C1 segment of cervical spinal cord (tissue), 14 donors: Measurements from ENCODE around the gene AGTRAP.

Source experiments
- DNase-seq, 14 donors: peaks; one replicate each; lab custom pipeline; 2025; lab: John Stamatoyannopoulos, UW

The AGTRAP gene

DNA sequence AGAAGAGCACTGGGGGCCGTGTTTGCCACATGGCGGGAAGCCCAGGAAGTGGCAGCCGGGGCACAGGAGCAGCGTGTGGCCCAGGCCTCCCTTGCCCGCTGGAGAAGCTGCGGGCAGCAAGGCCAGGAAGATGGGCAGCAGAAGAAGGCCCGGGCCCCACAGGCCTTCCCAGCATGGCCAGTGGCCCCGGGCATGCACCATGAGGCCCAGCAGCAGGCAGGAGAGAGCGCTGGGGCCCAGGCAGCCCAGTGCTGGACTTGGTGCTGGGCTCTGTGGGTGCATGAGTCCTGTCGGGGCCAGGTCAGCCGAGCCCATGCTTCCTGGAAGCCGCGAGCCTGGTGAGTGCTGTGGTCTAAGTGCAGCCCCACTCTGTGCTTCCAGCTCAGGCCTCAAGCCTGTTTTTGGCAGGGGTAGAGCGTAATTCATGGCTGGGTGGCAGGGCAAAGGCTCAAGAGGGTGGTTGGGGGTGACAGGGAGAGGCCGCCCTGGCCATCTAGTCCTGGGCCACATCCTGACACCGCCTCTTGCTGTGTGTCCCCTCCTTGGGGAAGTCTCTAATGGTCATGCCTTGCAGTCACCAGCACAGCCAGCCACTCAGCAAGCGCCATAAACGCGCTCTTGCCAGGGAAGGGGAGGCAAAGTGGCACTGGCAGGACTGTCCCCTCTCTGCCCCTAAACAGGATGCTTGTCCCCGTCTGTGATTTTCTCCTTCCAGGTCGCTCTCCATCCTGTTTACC, 48.5 kb downstream of the AGTRAP start:
- DNase-seq, result peak in 1 of 14 donors; percentile 29

DNA sequence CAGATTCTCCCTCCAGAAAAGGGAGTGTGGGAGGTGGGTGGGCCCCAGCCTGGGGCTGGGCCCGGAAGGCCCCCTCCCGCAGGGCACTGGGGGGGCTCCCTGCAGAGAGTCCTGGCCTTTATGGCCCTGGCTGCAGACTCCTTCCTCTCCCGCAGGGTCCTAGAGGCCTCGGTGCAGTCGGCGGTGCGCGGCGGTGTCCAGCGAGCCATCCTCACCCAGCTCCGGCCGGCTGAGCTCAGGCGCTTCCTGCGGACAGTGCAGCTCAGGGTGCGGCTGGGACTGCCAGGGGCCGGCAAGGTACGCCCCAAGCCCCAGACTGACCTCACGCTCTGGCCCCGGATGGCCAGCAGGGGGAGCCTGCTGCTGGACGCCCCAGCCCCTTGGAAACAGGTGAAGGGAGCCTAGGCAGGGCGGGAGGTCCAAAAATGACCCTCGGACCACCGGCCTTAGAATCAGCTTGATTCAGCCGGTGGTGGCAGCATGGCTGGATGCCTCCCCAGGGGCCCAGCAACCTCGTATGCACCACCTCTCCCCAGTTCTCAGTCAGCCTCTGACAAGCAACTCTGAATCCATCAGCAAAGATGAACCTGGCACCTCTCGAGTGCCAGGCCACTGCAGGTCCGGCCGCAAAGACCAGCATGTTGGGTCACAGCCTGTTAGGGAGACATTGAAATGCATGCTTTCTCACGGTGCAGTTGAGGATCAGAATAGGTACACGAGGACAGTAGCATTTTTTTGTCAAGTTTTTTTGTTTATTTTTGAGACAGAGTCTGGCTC, 49.2 kb downstream of the AGTRAP start:
- peak in 11 of 14 donors; percentile 18 to 62 (median 28) for DNase-seq

DNA sequence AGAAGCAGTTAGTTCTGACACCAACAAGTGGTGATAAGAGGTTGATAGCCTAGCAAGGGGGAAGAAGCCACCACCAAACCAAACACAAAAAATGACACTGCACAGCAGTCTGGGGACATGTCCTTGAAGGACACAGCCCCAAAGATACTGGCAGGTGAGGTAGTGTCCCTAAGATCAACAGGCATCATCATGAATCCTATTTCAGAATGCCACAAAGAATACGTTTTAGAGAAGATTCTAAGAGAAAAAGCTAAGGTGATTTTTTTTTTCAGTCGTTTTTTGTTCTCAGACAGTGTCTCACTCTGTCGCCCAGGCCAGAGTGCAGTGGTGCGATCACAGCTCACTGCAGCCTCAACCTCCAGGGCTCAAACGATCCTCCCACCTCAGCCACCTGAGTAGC, 50.2 kb downstream of the AGTRAP start:
- no peak for DNase-seq

DNA sequence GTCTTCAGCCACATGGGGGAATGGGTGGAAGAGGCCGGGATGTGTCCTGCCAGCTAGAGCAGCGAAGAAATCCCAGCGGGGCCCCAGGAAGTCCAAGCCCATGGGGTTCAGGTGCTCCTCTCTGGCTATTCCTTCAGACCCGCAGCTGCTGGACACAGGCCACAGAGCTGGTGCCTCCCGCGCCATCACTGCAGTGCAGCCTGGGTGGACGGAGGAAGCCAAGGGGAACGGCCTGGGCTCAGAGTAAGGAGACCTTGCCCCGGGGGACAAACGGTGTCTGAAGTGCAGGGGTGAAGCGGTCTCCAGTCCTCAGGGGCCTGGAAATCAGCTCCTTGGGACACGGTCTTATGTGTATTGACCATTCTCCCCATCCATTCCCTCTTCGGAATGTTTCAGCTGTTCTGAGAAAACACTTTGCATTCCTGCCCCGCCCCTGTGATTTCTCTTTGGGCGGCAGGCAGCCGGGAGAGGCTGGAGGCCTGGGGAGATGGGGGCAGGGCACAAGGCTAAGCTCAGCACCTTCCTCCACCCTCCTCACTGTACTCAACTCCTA, 51.4 kb downstream of the AGTRAP start:
- peak in 1 of 14 donors; percentile 16 for DNase-seq

DNA sequence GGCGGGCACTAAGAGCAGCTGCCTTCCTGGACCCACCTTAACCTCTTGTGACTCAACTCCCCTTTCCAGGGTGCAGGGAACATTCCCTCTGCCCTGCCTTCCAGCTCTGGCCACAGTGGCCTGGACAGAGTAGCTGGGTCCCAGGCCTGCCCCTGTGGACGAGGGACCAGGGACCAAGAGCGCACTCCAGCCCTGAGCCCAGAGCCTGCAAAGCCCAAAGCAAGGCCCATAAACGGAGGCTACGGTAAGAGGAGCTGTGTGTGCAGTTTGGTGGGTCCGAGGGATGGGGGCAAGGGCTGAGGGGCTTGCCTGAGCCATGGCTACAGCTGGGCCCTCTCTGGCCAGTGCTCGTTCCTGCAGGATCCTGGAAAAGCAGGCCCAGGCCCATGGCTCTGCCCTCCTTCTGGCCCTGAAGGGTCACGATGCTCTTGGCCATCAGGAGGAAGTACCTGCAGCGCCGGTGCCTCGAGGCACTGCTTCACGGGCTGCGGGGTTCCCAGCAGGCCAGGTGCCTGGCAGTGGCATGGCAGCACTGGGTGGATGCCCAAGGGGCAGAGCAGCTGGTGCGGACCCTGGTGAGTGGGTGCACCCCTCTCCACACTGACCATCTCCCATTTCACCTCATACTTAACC, 52.0 kb downstream of the AGTRAP start:
- DNase-seq, result no peak

DNA sequence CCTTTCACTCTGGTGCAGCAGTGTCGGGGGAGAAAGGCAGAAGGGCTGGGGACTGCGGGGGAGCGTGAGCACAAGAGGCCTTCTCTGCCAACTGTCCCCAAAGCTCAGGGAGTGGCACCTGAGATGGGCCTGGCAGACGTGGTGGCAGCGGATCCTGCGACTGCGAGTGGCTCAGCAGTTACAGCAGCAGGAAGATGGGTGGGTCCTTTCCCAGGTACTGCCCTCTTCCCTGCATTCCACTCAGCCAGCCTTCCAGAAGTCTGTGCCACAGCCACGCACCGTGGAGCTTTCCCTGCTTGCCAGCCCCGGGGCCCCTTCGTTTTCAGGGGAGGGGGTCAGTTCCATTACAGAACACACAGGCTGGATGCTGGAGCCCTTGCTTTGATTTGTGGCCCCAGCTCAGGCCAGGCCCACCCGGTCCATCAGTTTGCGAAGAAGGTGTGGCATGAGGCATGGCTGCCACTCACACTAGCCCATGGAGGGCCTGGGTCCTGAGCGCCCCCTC, 52.7 kb downstream of the AGTRAP start:
- DNase-seq, result peak in 1 of 14 donors; percentile 23

DNA sequence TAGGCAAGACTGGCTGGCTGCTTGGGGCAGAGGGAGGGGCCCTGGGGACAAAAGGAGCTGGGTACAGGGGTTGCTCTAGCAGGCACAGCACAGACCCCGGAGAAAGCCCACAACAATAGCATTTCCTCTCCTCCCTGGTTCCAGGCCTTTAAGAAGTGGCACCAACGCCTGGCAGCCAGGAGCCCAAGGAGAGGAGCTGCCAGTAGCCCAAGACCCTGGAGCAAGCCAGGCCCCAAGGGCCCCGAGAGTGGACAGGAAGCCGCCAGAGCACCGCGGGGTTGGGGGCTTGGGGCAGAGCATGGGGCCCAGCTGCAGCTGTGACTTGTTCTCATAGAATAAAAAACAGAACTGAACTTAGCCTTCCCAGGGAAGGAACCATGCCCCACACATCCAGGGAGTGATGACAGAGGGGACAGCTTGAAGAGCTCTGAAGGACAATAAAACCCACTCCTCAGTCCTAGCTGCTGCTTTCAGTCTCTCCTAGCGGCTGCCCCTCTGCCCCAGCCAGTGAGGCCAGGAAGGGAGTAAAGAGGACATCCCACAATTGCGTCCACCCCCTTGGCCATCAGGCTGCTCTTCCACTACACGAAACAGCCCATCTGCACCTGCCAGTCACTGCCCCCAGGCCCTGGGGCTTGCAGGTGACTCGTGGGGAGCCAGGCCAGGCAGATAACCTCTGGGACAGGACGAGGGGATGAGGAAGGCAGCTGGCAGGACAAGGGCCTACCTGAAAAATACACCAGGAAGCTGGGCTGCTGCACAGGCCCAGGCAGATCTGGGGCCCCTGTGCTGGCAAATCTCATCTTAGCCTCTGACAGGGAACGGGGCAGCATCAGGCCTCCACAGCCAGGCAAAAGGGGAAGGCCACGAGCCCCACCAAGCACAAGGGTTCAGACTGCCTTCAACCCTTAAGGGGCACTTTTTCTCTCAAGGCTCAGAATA, 53.5 kb downstream of the AGTRAP start:
- DNase-seq, result no peak

DNA sequence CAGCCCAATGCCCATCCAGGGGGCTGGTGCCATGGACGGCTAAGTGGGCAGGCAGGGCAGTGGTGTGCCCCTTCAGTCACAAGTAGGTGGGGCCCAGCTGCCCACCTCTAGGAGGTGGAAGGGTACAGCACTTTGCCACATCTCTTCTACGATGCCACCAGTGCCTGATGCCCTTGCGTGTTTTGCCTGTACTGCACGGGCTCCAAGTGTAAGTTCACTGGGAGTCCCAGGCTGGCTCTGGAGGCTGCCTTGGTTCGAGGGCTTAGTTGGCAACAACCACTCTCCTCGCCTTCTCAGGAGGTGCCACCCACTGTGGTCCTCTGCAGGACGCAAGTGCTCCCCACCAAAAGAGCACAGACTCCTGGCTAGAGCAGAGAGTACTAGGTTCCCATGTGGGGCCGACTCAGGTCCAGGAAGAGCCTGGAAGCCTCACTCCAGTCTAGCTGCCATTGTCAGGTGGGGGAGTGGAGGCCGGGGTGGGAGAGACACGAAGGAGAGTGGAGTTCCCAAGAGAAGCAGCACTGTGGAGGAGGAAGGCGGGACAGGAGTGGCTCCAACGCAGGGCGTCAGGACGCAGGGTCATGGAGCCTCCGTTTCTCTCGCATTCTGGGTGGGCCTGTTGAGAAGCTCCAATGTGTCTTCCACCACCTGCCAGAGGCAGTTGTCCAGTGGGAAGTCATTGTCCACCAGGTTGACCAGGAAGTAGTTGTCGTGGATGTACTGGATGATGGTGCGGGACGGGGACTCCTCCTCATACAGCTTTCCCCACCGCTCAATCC, 54.4 kb downstream of the AGTRAP start:
- DNase-seq, result no peak

DNA sequence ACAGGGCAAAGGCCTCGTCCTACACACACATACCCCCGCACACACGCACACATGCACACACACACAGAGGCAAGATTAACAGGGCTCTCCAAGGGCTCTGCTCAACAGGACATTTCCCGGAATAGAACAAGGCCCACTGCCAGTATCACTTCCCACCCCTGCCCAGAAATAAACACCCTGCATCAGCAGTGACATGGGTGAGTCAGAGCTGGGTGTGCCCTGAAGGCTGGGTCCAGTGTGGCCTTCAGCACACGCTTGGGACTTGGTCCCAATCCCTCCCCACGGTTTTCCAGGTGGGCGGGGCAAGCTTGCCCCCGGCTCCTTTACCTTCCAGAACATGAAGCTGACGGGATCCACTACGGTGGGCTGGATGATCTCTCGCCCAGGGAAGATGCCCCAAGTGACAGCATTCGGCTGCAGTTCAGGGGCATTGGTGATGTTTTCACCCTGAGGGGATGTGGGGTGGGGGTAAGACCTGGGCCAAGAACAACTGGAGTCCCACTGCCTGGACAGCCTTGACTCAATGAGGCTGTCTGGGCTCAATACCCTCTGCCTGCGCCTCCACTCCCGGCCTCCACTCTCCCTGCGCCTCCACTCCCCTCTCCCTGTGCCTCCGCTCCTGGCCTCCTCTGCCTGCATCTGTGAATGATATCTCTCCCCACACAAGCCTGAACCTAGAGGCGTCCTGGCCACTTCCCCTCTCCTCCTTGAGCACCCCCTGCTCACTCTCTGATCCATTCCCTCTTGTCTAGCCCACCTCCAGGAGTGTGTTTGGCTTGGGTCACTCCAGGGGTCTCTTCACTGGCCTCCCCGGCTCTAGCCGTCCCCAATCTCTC, 55.2 kb downstream of the AGTRAP start:
- peak in 12 of 14 donors; percentile 9 to 83 (median 66) for DNase-seq

DNA sequence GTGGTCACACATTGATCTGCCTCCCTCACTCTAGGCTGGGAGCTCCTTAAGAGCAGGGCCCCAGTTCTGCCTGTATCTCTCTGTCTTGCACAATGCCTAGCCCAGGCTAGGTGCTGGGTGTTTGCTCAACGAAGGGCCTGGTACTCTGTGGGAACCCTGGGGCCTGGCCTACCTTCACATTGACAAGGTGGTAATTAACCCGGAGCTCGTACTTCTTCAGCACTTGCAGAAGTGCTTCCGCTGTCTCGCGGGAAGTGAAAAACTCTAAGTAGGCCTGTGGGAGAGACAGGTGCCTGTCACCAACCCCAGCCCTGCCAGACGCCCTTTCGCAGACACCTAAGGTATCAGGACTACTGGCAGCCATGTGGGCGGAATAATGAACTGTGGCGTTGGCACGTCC, 56.2 kb downstream of the AGTRAP start:
- DNase-seq, result peak in 1 of 14 donors; percentile 17

DNA sequence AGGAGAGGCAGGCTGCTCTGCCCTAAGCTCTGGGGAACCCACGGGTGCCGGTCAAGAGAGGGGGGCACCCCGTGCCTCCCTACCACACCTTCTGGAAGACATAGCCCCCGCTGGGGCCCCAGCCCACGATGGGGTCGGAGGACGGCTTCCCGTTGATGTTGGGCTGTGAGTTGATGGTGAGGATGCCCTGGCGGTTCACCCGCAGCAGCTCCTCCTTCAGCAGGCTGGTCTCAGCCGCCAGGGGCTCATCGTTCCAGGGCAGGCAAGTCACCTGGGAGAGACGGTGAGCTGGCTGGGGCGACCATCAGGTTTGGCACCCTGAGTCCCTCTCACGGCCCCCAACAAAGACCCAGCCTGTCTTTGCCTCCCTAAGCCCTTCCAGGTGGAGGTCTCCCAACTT, 57.9 kb downstream of the AGTRAP start:
- DNase-seq, result no peak

DNA sequence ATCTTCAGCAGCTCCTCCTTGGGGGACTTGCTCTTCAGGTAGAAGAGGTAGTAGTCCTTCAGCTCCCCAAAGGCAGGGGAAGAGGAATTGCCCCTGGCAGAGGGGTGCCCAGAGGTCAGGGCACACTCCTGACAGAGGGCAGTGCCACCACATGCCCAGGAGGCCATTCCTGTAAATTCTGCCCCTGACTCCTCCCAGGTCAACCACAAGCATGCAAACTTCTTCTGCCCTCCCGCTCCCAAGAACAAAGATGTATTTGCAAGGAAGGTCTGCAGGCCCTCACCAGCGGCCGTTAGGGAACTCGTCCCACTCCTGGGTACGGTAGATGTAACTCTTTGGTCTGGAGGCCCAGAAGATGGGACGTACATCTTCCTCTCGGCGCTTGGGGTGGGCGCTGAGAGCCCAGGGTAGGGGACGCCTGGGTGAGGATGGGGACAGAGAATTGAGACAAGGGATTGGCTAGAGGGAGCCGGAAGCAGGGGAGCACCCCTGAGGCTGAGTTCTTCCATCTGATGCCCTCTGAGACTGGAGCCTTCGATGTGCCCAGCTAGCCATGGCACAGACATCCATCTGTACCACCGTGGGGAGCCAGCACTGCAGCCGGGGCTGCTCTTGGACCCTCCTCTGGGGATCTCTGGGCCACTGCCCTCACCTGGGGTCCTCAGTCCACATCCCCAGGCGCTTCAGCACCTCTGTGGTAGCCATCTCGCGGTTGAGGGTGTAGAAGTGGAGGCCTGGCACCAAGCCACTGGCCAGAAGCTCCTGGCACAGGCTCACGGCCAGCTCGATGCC, 58.7 kb downstream of the AGTRAP start:
- peak in 1 of 14 donors; percentile 4 for DNase-seq

DNA sequence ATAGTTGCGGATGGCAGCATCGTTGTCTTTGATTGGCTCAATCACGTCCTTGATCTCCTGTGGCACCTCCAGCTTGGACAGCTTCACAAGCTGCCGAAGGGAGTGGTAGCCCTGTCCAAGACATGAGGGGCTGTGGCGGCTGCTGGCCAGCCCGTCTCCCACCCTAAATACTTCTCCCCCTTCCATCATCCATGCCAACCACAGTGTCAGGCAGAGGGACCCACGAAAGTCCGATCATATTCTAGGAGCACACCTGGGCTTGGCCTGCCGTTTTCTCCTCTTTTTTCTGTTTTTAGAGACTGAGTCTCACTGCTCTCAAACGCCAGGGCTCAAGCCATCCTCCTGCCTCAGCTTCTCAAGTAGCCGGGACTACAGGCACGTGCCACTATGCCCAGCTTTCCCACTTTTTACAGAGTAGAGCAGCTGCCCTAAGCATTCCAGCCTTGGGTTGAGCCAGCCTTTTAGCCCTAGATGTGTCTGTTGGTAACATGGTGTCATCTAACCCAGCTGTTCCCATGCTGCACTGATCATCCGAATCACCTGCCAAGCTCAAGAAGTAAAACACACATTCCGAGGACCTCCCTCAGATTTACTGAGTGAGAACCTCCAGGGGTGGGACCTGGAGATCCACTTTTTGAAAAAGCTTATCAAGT, 59.4 kb downstream of the AGTRAP start:
- DNase-seq, result no peak

DNA sequence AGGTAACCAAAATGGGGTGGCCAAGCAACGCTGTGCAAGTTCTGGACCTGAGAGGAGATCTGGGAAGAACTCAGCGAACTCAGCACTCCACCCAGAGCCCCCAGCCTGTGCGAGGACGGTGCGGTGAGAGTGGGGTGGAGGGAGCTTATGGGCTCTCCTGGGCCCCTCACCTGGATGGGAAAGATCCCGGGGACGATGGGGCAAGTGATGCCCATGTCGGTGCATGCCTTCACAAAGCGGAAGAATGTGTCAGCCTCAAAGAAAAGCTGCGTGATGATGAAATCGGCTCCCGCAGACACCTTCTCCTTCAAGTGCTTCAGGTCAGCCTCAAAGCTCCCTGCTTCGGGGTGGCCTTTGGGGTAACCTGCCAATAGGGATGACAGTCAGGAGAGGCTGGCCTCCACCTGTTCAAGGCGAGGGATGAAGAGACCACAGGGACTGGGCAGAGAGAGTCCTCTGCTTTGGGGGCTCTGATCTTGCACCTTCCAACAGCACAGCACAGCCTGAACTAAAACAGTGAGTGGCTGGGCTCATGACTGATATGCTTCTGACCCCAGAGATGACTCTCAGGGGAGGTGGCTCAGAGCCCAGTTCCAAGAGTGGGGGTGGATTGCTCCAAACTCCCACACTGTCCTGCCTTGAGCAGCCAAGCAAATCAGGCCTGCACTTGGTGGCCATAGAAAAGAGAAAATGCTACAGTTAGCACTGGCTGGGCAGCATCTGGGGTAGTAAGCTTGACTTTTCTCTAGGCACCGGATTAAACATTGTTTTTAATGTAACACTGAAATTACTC, 60.3 kb downstream of the AGTRAP start:
- DNase-seq, result no peak

DNA sequence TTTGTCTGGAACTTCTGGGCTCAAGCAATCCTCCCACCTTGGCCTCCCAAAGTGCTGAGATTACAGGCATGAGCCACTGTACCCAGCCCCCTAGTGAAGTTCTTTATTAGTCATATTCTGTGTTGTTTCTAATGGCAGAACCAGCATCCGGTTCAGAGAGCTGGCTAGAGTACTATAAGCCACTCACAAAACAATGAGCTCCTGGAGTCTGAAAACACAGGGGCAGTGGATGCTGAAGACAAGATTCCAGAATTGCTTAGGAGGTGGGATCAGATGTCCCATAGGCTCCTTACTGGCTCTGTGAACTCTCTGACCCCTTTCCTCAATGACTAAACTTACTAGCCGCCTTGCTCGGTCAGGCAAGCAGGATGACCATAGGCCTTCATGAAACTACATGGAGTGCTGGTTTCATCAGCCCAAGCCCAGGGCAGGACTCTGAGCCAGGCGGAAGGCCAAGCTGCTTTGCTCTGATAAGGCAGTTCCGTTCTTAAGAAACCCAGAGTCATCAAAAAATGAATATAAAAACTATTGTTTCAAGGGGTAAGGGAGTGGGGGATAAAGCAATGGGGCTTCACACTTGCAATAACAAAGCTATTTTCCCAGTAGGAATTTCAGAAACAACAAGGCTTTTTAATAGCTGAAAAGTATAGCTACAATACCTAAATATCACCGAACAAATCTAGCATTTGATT, 61.7 kb downstream of the AGTRAP start:
- no peak for DNase-seq

DNA sequence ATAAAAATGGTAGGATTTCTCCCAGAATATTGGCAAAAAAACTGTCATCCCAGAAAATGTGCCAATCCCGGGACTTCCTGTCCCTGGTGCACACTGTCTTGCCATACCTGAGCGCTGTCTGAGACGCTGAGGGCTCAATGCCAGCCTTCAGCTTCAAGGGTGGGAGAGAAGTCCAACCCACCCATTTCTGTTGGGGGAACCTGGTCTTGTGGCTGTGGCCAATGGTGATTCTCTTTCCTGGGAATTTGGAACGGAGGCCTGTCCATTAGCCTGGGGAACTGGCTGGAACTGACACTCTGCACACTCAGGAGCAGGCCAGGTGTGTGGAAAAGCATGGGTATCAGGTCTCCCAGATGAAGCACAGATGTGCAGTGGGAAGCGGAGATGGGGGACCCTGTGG, 63.2 kb downstream of the AGTRAP start:
- DNase-seq, result no peak
